ENCODE results near the gene DUSP3.

- TF ChIP-seq CTCF (IDR thresholded peaks at IDR 0.05) (no peak), POLR2A (IDR thresholded peaks at IDR 0.05) (no peak), EP300 (IDR thresholded peaks at IDR 0.05) (no peak)
Measured at GRCh38 chr17:43790311-43790940, 11.6 kb upstream of the DUSP3 start.

Measured in ovary (tissue), 3 donors.